GM12878 (cell line): ENCODE data around the gene ITGA8. TPM values are rescaled to one million over a fixed set of nuclear protein-coding genes. Genes with fewer than 3 reads are reported as not detected.

Source experiments
- ATAC-seq: fragments of 200-7000 bp; cut with Tn5 transposase; 3 replicates; pipeline ENCODE4 v1.9.1; 2020; ENCODE audit warnings: mild to moderate bottlenecking, moderate library complexity
- Bru-seq: library from RNA; stranded (reverse); fragments of 400-500 nt; gene quantifications from one replicate; lab custom pipeline; 2021; lab: Mats Ljungman, UMichigan
- BruChase-seq, 2 experiments: library from RNA; stranded (reverse); fragments of 400-500 nt; gene quantifications; one replicate each; lab custom pipeline; 2021; lab: Mats Ljungman, UMichigan
- BruUV-seq: library from RNA; stranded (reverse); fragments of 400-500 nt; replicated peaks from 2 replicates; lab custom pipeline; 2021; lab: Mats Ljungman, UMichigan
- CTCF ChIA-PET: fragments of 300-600 bp; sonication (Branson Sonifier 250); formaldehyde crosslinking; extraction: SDS; loops from one replicate; lab custom pipeline; 2021; ENCODE audit warnings: inconsistent platforms; lab: Yijun Ruan, JAX
- POLR2A ChIA-PET: fragments of 350-600 bp; formaldehyde crosslinking; extraction: SDS; loops from one replicate; lab custom pipeline; 2021; ENCODE audit warnings: inconsistent platforms; lab: Charles Lee
- RAD21 ChIA-PET: fragments of 300-600 bp; sonication (Branson Sonifier 250); formaldehyde crosslinking; loops from one replicate; lab custom pipeline; 2023; ENCODE audit warnings: antibody characterized with exemption; ENCODE audit not compliant: unreplicated experiment; lab: Charles Lee
- SMC1A ChIA-PET: fragments of 300-600 bp; sonication (Branson Sonifier 250); formaldehyde crosslinking; loops from one replicate; lab custom pipeline; 2023; ENCODE audit not compliant: unreplicated experiment, uncharacterized antibody; lab: Charles Lee
- DNase-seq: peaks from one replicate; pipeline ENCODE4 v3.0.0-alpha.2; 2011; ENCODE audit warnings: low read depth, low spot score
- FAIRE-seq: peaks from 3 replicates; lab custom pipeline; 2011; peaks lifted over from hg19 to GRCh38; lab: Jason Lieb, UNC
- H2AFZ ChIP-seq: 2 replicates; pipeline ENCODE4 v1.6.0; 2011; ENCODE audit warnings: low read depth, low read length, control low read depth; ENCODE audit not compliant: control insufficient read depth
- H3K27ac ChIP-seq: 2 replicates; pipeline ENCODE4 v1.5.1; 2011; ENCODE audit warnings: control low read depth; ENCODE audit not compliant: control insufficient read depth, insufficient read depth
- H3K27me3 ChIP-seq, 2 experiments: replicated peaks in 1 of 2; 2 replicates each; pipeline versions ENCODE4 v1.6.0 to v1.6.1; 2011; ENCODE audit warnings: low read length in 1 of 2; ENCODE audit not compliant: control insufficient read depth in 2 of 2, insufficient read depth in 2 of 2
- H3K36me3 ChIP-seq, 2 experiments: 2 replicates each; pipeline ENCODE4 v1.5.1; 2011; ENCODE audit warnings: low read length in 1 of 2; ENCODE audit not compliant: control insufficient read depth in 2 of 2, insufficient read depth in 2 of 2
- H3K4me1 ChIP-seq: 2 replicates; pipeline ENCODE4 v1.6.1; 2011; ENCODE audit warnings: mild to moderate bottlenecking, low read length, moderate library complexity, mixed read lengths; ENCODE audit not compliant: control insufficient read depth, insufficient read depth
- H3K4me2 ChIP-seq: 2 replicates; pipeline ENCODE4 v1.6.0; 2011; ENCODE audit warnings: control low read depth; ENCODE audit not compliant: control insufficient read depth, insufficient read depth
- H3K4me3 ChIP-seq: fragments of 200-600 bp; sonication (generic); 2 replicates; pipeline ENCODE4 v1.5.1; 2016
- H3K79me2 ChIP-seq: 2 replicates; pipeline ENCODE4 v1.6.0; 2011; ENCODE audit warnings: low read length; ENCODE audit not compliant: control insufficient read depth, insufficient read depth
- H3K9ac ChIP-seq: 2 replicates; pipeline ENCODE4 v1.8.0; 2011; ENCODE audit warnings: low read length, control low read depth, mixed read lengths; ENCODE audit not compliant: control insufficient read depth, insufficient read depth
- H3K9me3 ChIP-seq: replicated peaks from 3 replicates; pipeline ENCODE4 v1.5.1; 2011; ENCODE audit warnings: mild to moderate bottlenecking, low read length; ENCODE audit not compliant: control insufficient read depth, insufficient read depth
- H4K20me1 ChIP-seq: 2 replicates; pipeline ENCODE4 v1.6.0; 2011; ENCODE audit not compliant: control insufficient read depth, insufficient read depth
- BACH1 ChIP-seq: fragments of 450-650 bp; IDR thresholded peaks from 2 replicates; pipeline ENCODE4 v1.6.1; 2017; ENCODE audit warnings: mild to moderate bottlenecking, borderline replicate concordance
- BRCA1 ChIP-seq: IDR thresholded peaks from 2 replicates; pipeline ENCODE4 v1.6.1; 2011; ENCODE audit warnings: low read depth, low read length, improper control_type of control experiment
- FOS ChIP-seq: IDR thresholded peaks from 3 replicates; pipeline ENCODE4 v1.6.1; 2011; ENCODE audit warnings: borderline replicate concordance; ENCODE audit not compliant: insufficient read length; ENCODE audit errors: extremely low read depth
- JUNB ChIP-seq: IDR thresholded peaks from 2 replicates; pipeline ENCODE4 v1.6.1; 2016; ENCODE audit warnings: antibody characterized with exemption, mild to moderate bottlenecking
- NFYA ChIP-seq: IDR thresholded peaks from 2 replicates; pipeline ENCODE4 v1.6.1; 2011; ENCODE audit warnings: low read depth, mild to moderate bottlenecking, low read length, improper control_type of control experiment, borderline replicate concordance
- POU2F2 ChIP-seq: IDR thresholded peaks from 3 replicates; pipeline ENCODE4 v1.6.1; 2011; ENCODE audit warnings: low read depth, mild to moderate bottlenecking, low read length, borderline replicate concordance
- RB1 ChIP-seq: fragments of 450-650 bp; formaldehyde crosslinking; IDR thresholded peaks from 2 replicates; pipeline ENCODE4 v1.6.1; 2017; ENCODE audit warnings: mild to moderate bottlenecking, borderline replicate concordance
- SIN3A ChIP-seq: IDR thresholded peaks from 2 replicates; pipeline ENCODE4 v1.6.1; 2012; ENCODE audit warnings: low read depth, low read length, improper control_type of control experiment
- SMAD1 ChIP-seq: fragments of 450-650 bp; IDR thresholded peaks from 2 replicates; pipeline ENCODE4 v1.6.1; 2018; ENCODE audit warnings: mild to moderate bottlenecking, low read depth; ENCODE audit not compliant: partially characterized antibody
- SMC3 ChIP-seq: IDR thresholded peaks from 2 replicates; pipeline ENCODE4 v1.6.1; 2011; ENCODE audit warnings: low read length, improper control_type of control experiment, borderline replicate concordance
- TCF3 ChIP-seq: IDR thresholded peaks from 2 replicates; pipeline ENCODE4 v1.6.1; 2012; ENCODE audit warnings: low read depth, mild to moderate bottlenecking, low read length, borderline replicate concordance; ENCODE audit not compliant: insufficient read depth
- WGBS: methylation state at CpG from one replicate; pipeline ENCODE4 v1.1.6; 2016; ENCODE audit warnings: low lambda C conversion rate; ENCODE audit not compliant: insufficient replicate concordance, insufficient coverage; ENCODE audit errors: missing lambda C conversion rate; 5-methylcytosine and 5-hydroxymethylcytosine counted together
- in situ Hi-C: fragments of 300-500 bp; cut with MboI; formaldehyde crosslinking; loops from 9 replicates; pipeline ENCODE4 v1.14.3; 2018; ENCODE audit warnings: mixed read lengths
- intact Hi-C: fragments of 100-400 bp; cut with micrococcal nuclease; formaldehyde crosslinking; loops from one replicate; pipeline ENCODE4 v1.14.2; 2022; ENCODE audit not compliant: unreplicated experiment
- long read RNA-seq, 2 experiments: library from polyadenylated mRNA; unstranded; transcript quantifications; one replicate each; pipeline ENCODE4 v2.0.0, GENCODE V29; 2019 to 2020
- polyA minus RNA-seq, 3 experiments: library from RNA; depleted of rRNA, polyadenylated mRNA; stranded (reverse); fragments of >200 nt; gene quantifications; 2 replicates each; pipeline ENCODE4 v1.2.3, GENCODE V29; 2011
- polyA plus RNA-seq, 11 experiments: library from polyadenylated mRNA; depleted of rRNA in 4 of 11; unstranded in 6 of 11; stranded (reverse) in 5 of 11; fragments of >200 nt; fragmentation: Nextera tagmentation in 4 of 11; fragmentation: Illumina TruSeq in 1 of 11; extraction: Ambion mirVana in 4 of 11; extraction: Trizol in 1 of 11; gene quantifications; 1 replicate in 1 of 11; 2 replicates in 10 of 11; pipeline versions ENCODE4 v1.2.1 to v1.2.3, GENCODE V29; 2011 to 2016; ENCODE audit warnings: inconsistent platforms in 2 of 11, missing spikeins in 2 of 11, low read depth in 1 of 11
- total RNA-seq, 4 experiments: library from RNA; depleted of rRNA in 3 of 4; stranded (reverse); fragments of >200 nt in 3 of 4; fragmentation: Illumina TruSeq in 1 of 4; extraction: Trizol in 1 of 4; gene quantifications; 2 replicates each; pipeline versions ENCODE4 v1.2.1 to v1.2.3, GENCODE V29; 2013 to 2021
- TF ChIP-seq, protein P1 (sequence below): IDR thresholded peaks from 2 replicates; pipeline ENCODE4 v1.6.1; 2012; ENCODE audit warnings: improper control_type of control experiment, low read depth, low read length; ENCODE audit not compliant: insufficient replicate concordance
- TF ChIP-seq, protein P2 (sequence below): fragments of 450-650 bp; conservative IDR thresholded peaks from 2 replicates; pipeline ENCODE4 v1.6.1; 2017; ENCODE audit warnings: mild to moderate bottlenecking, moderate library complexity

Gene ITGA8
- total RNA-seq (2013; cell fraction: nucleolus; rRNA removed), result not detected in 2 replicates
- total RNA-seq (2014; rRNA removed) (not detected in 2 replicates), total RNA-seq (2014; rRNA removed; fragmentation: Illumina TruSeq; extraction: Trizol) (not detected in 2 replicates), total RNA-seq (2021) (0.03 TPM in 1 of 2 replicates, not detected in the other), polyA plus RNA-seq (2011; rRNA removed) (not detected in 2 replicates), polyA plus RNA-seq (2014; fragmentation: Illumina TruSeq; extraction: Trizol) (not detected in 2 replicates), polyA plus RNA-seq (2014; fragmentation: Nextera tagmentation; extraction: Ambion mirVana) (not detected), polyA plus RNA-seq (2014; rRNA removed) (not detected in 2 replicates), polyA plus RNA-seq (2016; fragmentation: Nextera tagmentation; extraction: Ambion mirVana) (not detected), polyA minus RNA-seq (2011; rRNA and poly(A)+ RNA removed) (not detected in 2 replicates), Bru-seq, nascent RNA (percentile 1 among the genes with signal in this experiment), BruChase-seq, experiment 1, labeled RNA remaining after a 6-hour chase (percentile 9 among the genes with signal in this experiment), BruChase-seq, experiment 2, labeled RNA remaining after a 2-hour chase (percentile 5 among the genes with signal in this experiment)
- not detected for polyA plus RNA-seq (2011; ENCODE audit: low read depth)
- not detected in 2 replicates for polyA plus RNA-seq (2011; cell fraction: cytosol; rRNA removed)
- polyA plus RNA-seq (2011; cell fraction: nucleus; rRNA removed), result not detected in 2 replicates
- polyA plus RNA-seq (2012), result 0.13 and 0.31 TPM in 2 replicates
- not detected in 2 replicates for polyA minus RNA-seq (2011; cell fraction: cytosol; rRNA and poly(A)+ RNA removed)
- not detected in 2 replicates for polyA minus RNA-seq (2011; cell fraction: nucleus; rRNA and poly(A)+ RNA removed)
- long read RNA-seq, experiment 1, result 0 reads
- long read RNA-seq, experiment 2, partial matches to known transcripts, result 0 of 1 reads
- long read RNA-seq, experiment 2, other reads (novel, unspliced or antisense), result 1 of 1 reads

GRCh38 chr10:15719899-15720634 lies at the start of gene ITGA8:
TSS of gene ITGA8 (minus strand) at chr10:15719922. CDS start at chr10:15719771, 151 bp downstream.
- 31% methylated on average over 24 of the region's 33 CpGs for WGBS
- H2AFZ ChIP-seq, result no peak within 1 kb of the TSS
- no peak for DNase-seq
- TF ChIP-seq SIN3A (no peak), FOS (no peak), BRCA1 (no peak), SMAD1 (no peak), RB1 (no peak), BACH1 (no peak), TCF3 (no peak), JUNB (no peak), POU2F2 (no peak), NFYA (no peak), SMC3 (no peak)
- TF ChIP-seq, protein P1, sequence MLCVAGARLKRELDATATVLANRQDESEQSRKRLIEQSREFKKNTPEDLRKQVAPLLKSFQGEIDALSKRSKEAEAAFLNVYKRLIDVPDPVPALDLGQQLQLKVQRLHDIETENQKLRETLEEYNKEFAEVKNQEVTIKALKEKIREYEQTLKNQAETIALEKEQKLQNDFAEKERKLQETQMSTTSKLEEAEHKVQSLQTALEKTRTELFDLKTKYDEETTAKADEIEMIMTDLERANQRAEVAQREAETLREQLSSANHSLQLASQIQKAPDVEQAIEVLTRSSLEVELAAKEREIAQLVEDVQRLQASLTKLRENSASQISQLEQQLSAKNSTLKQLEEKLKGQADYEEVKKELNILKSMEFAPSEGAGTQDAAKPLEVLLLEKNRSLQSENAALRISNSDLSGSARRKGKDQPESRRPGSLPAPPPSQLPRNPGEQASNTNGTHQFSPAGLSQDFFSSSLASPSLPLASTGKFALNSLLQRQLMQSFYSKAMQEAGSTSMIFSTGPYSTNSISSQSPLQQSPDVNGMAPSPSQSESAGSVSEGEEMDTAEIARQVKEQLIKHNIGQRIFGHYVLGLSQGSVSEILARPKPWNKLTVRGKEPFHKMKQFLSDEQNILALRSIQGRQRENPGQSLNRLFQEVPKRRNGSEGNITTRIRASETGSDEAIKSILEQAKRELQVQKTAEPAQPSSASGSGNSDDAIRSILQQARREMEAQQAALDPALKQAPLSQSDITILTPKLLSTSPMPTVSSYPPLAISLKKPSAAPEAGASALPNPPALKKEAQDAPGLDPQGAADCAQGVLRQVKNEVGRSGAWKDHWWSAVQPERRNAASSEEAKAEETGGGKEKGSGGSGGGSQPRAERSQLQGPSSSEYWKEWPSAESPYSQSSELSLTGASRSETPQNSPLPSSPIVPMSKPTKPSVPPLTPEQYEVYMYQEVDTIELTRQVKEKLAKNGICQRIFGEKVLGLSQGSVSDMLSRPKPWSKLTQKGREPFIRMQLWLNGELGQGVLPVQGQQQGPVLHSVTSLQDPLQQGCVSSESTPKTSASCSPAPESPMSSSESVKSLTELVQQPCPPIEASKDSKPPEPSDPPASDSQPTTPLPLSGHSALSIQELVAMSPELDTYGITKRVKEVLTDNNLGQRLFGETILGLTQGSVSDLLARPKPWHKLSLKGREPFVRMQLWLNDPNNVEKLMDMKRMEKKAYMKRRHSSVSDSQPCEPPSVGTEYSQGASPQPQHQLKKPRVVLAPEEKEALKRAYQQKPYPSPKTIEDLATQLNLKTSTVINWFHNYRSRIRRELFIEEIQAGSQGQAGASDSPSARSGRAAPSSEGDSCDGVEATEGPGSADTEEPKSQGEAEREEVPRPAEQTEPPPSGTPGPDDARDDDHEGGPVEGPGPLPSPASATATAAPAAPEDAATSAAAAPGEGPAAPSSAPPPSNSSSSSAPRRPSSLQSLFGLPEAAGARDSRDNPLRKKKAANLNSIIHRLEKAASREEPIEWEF, result no peak
- TF ChIP-seq, protein P2, sequence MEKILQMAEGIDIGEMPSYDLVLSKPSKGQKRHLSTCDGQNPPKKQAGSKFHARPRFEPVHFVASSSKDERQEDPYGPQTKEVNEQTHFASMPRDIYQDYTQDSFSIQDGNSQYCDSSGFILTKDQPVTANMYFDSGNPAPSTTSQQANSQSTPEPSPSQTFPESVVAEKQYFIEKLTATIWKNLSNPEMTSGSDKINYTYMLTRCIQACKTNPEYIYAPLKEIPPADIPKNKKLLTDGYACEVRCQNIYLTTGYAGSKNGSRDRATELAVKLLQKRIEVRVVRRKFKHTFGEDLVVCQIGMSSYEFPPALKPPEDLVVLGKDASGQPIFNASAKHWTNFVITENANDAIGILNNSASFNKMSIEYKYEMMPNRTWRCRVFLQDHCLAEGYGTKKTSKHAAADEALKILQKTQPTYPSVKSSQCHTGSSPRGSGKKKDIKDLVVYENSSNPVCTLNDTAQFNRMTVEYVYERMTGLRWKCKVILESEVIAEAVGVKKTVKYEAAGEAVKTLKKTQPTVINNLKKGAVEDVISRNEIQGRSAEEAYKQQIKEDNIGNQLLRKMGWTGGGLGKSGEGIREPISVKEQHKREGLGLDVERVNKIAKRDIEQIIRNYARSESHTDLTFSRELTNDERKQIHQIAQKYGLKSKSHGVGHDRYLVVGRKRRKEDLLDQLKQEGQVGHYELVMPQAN, result no peak

More at GRCh38 chr10:15719899-15720634, at the start of gene ITGA8:
- no peaks in the 10 kb centered on the region for H4K20me1 ChIP-seq
- CTCF ChIA-PET, result interaction anchor here (0.6 kb wide), 1 partner anchor 182 kb away, joined by 3 read pairs; no protein-coding TSS in a partner anchor
- no peaks in the 10 kb centered on the region for H3K36me3 ChIP-seq
- in situ Hi-C loops, result no loop called here
- RAD21 ChIA-PET, result interaction anchor here (0.7 kb wide), 1 partner anchor 284 kb away, joined by 3 read pairs; no protein-coding TSS in a partner anchor
- H3K4me1 ChIP-seq, result no peaks in the 10 kb centered on the region
- intact Hi-C loops, result no loop called here
- H3K79me2 ChIP-seq, result no peaks in the 10 kb centered on the region
- no peak within 1 kb of the TSS for H3K4me3 ChIP-seq
- H3K27ac ChIP-seq, result no peak within 1 kb of the TSS
- H3K4me2 ChIP-seq, result no peak within 1 kb of the TSS
- FAIRE-seq (no peak), ATAC-seq (no peak)
- H3K27me3 ChIP-seq, result peaks cover 6 to 9% of the 10 kb centered on the region in 2 experiments; a peak in 3 of 4 replicates
- POLR2A ChIA-PET, result no interaction called here
- SMC1A ChIA-PET, result no interaction called here
- BruUV-seq, result no TSS peak
- H3K9me3 ChIP-seq, result no peaks in the 10 kb centered on the region
- H3K9ac ChIP-seq, result no peak within 1 kb of the TSS
